Smooth muscle cell of the brain vasculature (primary cell): ENCODE results near the gene DHODH.
"Not testable (repeated sequence)": the region's sequence is repeated elsewhere in the genome, so short reads cannot be mapped to it uniquely, and the experiment has no call there.

Experiments used
- DNase-seq: peaks from one replicate; pipeline ENCODE4 v3.0.0-alpha.2; 2012; ENCODE audit warnings: low read depth, low spot score

The DHODH gene

DNA sequence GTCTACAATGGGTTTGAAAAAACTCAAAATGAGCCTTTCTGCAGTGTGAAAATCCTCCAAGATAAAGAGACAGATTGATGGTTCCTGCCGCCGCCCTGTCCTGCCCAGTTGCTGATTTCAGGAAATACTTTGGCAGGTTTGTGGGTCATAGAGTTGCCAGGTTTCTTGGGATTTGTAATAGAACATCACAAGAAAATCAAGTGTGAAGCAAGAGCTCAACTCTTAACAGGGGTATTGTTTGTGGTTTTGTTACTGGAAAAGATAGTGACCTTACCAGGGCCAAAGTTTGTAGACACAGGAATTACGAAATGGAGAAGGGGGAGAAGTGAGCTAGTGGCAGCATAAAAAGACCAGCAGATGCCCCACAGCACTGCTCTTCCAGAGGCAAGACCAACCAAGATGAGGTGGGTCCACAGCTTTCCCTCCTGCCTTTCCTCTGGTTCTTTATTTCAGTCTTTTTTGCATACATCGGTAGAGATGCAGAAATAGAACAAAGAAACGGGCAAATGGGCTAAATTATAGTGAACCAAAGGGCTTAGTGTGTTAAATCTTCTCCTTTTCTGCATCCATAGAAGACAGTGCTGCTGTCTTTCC lies 45.8 kb downstream of the DHODH start, which contains the start of gene HP:
Gene HP (plus strand): TSS at position 252 of the 594 bp plus-strand sequence. CDS start 148 bp downstream, at position 400.
- DNase-seq, result not testable (repeated sequence)

DNA sequence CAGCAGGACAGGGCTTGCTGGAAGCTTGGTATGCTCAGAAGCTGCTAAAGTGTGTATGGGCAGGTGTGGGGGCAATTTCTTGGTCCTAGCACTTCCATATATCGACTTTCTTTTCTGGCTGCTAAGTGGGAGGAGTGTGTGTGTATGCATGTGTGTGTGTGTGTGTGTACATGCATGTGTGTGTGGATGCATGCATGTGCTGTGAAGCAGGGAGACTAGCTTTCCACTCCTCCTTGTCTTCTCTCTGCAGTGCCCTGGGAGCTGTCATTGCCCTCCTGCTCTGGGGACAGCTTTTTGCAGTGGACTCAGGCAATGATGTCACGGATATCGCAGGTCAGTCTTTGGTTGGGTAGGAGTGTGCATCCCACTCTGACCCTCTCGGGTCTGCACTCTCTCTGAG lies 47.4 kb downstream of the DHODH start:
- no peak for DNase-seq

DNA sequence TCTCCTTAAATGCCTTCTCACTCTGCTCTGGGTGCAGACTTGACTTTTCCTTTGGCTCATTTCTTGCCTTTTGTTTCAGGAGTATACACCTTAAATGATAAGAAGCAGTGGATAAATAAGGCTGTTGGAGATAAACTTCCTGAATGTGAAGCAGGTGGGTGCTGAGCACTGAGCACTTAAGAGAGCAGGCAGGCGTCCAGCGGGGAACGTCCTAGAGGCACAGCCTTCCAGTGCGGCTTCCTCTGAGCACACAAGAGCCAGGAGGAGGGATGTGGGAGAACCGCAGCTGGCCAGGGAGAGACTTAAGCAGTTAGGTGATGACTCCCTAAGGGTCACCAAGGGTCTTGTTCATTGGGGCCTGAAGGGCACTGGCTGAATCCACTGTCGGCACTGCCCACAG lies 48.8 kb downstream of the DHODH start:
- DNase-seq, result not testable (repeated sequence)

DNA sequence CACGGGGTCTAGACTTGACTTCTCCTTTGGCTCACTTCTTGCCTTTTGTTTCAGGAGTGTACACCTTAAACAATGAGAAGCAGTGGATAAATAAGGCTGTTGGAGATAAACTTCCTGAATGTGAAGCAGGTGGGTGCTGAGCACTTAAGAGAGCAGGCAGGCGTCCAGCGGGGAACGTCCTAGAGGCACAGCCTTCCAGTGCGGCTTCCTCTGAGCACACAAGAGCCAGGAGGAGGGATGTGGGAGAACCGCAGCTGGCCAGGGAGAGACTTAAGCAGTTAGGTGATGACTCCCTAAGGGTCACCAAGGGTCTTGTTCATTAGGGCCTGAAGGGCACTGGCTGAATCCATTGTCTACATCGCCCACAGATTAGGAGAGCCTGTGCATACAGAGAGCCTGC lies 50.5 kb downstream of the DHODH start:
- DNase-seq, result not testable (repeated sequence)

GRCh38 chr16:72060405-72060804 lies 51.9 kb downstream of the DHODH start:
- no peak for DNase-seq

GRCh38 chr16:72061564-72061963 lies 53.0 kb downstream of the DHODH start:
- DNase-seq, result no peak

- DNase-seq, result no peak
Observed at GRCh38 chr16:72064361-72064894, 55.9 kb downstream of the DHODH start.

DNA sequence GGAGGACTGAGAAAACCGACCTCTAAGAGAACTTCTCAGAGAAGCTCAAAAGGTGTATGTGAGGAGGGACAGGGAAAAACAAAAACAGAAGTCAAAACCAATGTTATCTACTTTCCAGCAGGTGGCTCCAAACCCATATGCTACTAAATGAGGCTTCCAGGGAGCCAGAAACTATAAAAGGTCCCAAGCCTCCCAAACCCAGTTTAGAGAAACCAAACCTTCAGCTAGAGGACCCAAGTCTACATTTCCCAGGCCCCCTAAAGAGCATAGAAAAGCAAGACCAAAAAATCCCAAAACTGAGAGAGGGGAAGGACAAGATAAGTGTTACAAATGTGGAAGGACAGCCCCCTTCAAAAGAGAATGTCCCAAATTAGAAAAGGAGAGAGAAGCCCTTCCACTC lies 58.2 kb downstream of the DHODH start:
- DNase-seq, result peak; percentile 12

GRCh38 chr16:72068930-72069329 lies 60.4 kb downstream of the DHODH start:
- no peak for DNase-seq

- DNase-seq, result no peak
Observed at GRCh38 chr16:72072514-72073342, 64.2 kb downstream of the DHODH start.

- no peak for DNase-seq
Observed at GRCh38 chr16:72073560-72074230, 65.2 kb downstream of the DHODH start.

GRCh38 chr16:72075067-72075466 lies 66.5 kb downstream of the DHODH start:
- DNase-seq, result not testable (repeated sequence)
